GM06990 (cell line): ENCODE measurements around the gene RABL6.
A peak's percentile ranks its signal among the peaks of the same experiment; 100 is the strongest.
"Not testable (repeated sequence)": the region's sequence is repeated elsewhere in the genome, so short reads cannot be mapped to it uniquely, and the experiment has no call there.

Source experiments
- DNase-seq: peaks from one replicate; pipeline ENCODE4 v3.0.0-alpha.2; 2011; ENCODE audit not compliant: insufficient read length; ENCODE audit errors: extremely low read depth
- H3K27me3 ChIP-seq: replicated peaks from 2 replicates; pipeline ENCODE4 v1.6.0; 2011; ENCODE audit warnings: low read length; ENCODE audit not compliant: control insufficient read depth, insufficient read depth
- H3K36me3 ChIP-seq: 2 replicates; pipeline ENCODE4 v1.5.1; 2011; ENCODE audit warnings: low read length; ENCODE audit not compliant: control insufficient read depth, insufficient read depth
- H3K4me3 ChIP-seq: replicated peaks from 2 replicates; pipeline ENCODE4 v1.5.1; 2011; ENCODE audit warnings: low read depth, mild to moderate bottlenecking, control low read depth, low read length
- CTCF ChIP-seq: IDR thresholded peaks from 2 replicates; pipeline ENCODE4 v1.5.1; 2011; ENCODE audit warnings: low read length, control low read depth, mild to moderate bottlenecking, inconsistent platforms; ENCODE audit not compliant: insufficient read depth, poor library complexity, severe bottlenecking

Gene RABL6

DNA sequence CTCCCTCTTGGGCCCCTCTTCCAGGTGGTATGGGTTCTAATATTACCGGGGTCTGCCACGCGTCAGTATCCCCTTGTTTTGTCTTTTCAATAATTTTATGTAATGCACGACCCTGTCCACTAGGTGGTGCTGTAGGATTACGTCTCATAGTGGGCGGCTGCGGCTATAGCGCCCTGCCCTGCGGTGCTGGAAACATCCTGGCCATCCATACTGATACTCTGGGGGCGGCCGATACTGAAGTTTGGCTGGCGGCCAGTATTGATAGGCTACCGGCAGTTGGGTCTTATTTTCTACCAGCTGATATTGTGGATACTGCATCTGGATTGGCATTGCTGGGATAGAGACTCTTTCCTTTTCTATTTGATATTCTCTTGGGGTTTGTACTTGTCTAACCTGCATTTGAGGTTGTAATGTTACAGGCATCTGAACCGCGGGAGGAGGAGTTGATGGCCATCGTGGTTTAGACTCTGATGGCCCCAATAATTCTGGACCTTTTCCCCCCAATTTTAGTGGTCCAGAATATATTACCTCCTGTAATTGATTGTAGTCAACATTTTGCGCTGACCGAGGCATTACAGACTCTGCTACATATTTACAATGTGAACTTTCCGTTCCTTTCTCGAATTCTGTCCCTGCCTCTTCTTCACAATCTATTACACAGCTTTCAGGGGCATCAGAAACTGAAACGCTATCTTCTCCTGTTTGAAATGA, 19.9 kb upstream of the RABL6 start:
- DNase-seq = no peak
- TF ChIP-seq CTCF = peak; percentile 75
- H3K36me3 ChIP-seq = no peaks in the 10 kb centered on the region; the same call in 1 of the 2 replicates
- no peaks in the 10 kb centered on the region for H3K27me3 ChIP-seq
- H3K4me3 ChIP-seq = no peak overlapping the region

DNA sequence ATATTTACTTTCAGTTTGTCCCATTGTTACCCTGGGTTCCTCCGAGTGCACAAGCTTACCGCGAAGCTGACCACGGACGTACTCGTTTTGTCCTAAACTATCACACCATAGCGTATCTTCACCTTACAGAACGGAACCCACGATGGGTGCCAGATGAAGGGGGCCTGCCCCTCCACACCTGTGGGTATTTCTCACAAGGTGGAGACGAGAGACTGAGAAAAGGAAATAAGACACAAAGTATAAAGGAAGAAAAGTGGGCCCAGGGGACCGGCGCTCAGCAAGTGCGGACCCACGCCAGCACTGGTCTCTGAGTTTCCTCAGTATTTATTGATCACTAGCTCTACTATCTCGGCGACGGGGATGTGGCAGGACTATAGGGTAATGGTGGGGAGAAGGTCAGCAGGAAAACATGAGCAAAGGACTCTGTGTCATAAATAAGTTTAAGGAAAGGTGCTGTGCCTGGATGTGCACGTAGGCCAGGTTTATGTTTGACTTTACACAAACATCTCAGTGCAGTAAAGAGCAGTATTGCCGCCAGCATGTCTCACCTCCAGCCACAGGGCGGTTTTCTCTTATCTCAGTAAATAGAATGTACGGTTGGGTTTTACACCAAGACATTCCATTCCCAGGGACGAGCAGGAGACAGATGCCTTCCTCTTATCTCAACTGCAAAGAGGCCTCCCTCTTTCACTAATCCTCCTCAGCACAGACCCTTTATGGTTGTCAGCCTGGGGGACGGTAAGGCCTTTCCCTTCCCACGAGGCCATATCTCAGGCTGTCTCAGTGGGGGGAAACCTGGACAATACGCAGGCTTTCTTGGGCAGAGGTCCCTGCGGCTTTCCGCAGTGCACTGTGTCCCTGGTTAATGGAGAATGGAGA, 18.9 kb upstream of the RABL6 start:
- not testable (repeated sequence) for H3K36me3 ChIP-seq, H3K4me3 ChIP-seq, H3K27me3 ChIP-seq, DNase-seq

DNA sequence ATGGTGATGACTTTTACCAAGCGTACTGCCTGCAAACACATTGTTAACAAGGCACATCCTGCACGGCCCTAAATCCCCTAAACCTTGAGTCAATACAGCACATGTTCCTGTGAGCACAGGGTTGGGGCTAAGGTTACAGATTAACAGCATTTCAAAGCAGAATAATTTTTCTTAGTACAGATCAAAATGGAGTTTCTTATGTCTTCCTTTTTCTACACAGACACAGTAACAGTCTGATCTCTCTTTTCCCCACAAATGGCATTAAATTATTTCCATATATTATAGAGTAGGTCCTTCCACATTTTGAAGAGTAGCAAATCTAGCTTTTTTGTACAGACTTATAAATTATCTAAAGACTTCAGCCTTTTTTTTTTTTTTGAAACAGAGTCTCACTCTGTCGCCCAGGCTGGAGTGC, 18.2 kb upstream of the RABL6 start:
- no peaks in the 10 kb centered on the region for H3K27me3 ChIP-seq
- no peak for DNase-seq
- no peaks in the 10 kb centered on the region; the same call in 1 of the 2 replicates for H3K36me3 ChIP-seq
- H3K4me3 ChIP-seq = no peak overlapping the region
- no peak for TF ChIP-seq CTCF

DNA sequence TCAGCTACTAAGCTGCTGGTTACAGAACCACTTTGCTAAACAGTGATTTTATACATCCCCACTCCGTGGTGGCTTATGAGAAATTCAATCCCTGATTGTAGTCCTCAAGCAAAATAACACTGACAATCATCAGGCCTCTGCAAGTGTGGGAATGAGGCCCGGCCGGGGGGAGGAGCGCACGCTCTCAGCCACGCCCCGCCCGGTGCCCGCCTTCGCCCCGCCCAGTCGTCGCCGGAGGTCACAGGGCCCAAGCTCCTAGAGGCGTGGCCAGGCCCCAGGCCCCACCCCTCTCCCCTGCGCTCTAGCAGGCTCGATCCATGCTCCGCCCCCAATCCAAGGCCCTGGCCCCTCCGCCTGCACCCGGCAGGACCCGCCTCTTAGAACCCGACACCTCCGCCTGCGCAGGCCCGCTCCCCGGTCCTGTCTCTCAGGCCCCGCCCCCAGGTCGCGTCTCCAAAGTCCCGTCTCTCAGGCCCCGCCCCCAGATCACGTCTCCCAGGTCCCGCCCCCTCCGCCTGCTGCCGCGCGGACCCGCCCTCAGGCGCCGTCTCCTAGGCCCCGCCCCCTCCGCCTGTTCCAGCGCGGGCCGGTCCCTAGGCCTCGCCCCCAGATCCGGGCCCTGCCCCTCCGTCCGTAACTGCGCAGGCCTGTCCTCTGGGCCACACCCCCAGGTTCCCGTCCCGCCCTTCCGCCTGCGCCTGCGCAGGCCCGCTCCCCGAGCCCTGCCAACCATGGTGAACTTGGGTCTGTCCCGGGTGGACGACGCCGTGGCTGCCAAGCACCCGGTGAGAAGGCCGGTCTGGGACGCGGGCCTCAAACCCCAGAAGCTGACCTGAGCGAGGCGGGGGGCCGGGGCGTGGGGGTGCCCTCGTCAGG, 16.9 kb upstream of the RABL6 start, which contains the start of gene TMEM141:
Gene TMEM141 (plus strand): TSS at position 705 of the 876 bp plus-strand sequence. CDS start 27 bp downstream, at position 732.
- no peak for TF ChIP-seq CTCF
- DNase-seq = peak; percentile 99
- Histone ChIP-seq H3K4me3 (peak within 1 kb of the TSS; percentile 73), H3K27me3 (no peaks in the 10 kb centered on the region; the same call in 1 of the 2 replicates), H3K36me3 (no peaks in the 10 kb centered on the region; the same call in 1 of the 2 replicates)

GRCh38 chr9:136791516-136792276, 16.1 kb upstream of the RABL6 start:
- no peaks in the 10 kb centered on the region; the same call in 1 of the 2 replicates for H3K27me3 ChIP-seq
- H3K36me3 ChIP-seq = no peaks in the 10 kb centered on the region; the same call in 1 of the 2 replicates
- peak overlapping the region; percentile 73 for H3K4me3 ChIP-seq
- TF ChIP-seq CTCF = peak; percentile 99
- DNase-seq = peak; percentile 75
